NCI-H82 (cell line): ENCODE results near the gene IVNS1ABP.
"Not testable (repeated sequence)": the region's sequence is repeated elsewhere in the genome, so short reads cannot be mapped to it uniquely, and the experiment has no call there.

ENCODE experiments used
- DNase-seq: peaks from one replicate; lab custom pipeline; 2025; lab: John Stamatoyannopoulos, UW

Gene IVNS1ABP

DNA sequence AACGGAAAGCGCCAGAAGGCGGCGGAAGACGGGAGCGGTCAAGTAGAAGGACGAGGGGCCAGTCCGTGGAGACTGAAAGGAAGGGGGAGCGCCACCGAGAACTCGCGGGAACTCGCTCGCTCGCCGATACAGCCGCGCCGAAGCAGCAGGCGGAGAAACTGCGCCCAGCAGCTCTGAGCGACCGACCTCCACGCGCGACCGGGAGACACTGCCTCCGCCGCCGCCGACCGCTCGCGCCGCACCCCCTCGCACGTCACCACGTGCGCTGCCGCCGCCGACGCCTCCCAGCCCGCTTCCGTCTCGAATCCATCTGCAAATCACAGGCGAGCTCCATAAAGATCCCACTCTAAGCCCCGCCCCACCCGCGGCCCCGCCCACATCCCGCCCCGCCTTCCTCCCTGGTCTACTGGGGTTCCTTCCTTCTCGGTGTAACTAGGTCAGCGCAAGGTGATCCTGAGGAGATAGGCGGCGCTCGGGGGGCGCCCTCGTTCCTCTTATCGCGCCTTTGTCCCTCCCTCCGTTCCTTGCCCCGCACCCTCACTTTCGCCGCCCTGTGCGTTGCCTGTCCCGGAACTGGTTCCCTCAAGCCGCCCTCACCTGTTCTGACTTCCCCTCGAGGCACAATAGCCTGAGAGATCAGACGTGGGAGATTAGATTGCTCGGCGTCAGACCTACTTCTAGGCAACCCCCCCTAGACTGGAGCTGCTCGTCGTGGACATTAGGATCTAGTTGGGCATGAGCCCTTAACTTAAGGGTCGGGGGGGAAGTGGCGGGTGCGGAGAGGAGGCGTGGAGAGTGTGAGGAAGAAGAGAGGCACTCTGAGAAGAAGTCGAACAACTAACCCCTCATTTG, at the start of gene IVNS1ABP:
Gene IVNS1ABP (minus strand): TSS at position 210 of the 852 bp plus-strand sequence. CDS start 7,750 bp downstream, outside the sequence.
- DNase-seq, result peak; percentile 99

DNA sequence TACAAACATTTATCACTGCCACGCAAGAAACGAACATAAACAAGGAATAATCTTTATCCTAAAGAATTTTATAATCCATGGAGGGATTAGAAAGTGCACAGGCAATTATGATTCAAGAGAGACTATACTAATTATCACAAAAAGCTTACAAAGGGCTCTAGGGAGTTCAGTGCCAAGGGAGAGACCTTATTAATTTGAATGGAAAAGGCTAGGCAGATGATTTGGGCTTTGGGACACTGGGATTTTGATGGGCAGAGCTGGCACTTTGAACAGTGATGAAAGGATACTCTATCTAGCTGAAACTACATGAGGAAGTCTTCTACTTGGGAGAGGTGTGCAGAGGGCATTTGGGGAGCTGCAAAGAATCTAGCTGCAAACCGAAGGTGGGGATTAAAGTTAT, 48.9 kb upstream of the IVNS1ABP start:
- peak; percentile 52 for DNase-seq

DNA sequence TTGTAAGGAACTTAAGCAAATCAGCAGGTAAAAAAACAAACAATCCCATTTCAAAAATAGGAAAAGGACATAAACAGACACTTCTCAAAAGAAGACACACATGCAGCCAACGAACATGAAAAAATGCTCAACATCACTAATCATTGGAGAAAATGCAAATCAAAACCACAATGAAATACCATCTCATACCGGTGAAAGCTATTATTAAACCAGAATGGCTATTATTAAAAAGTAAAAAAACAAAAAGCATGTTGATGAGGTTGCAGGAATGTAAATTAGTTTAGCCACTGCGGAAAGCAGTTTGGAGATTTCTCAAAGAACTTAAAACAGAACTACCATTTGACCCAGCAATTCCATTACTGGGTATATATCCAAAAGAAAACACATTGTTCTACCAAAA, 47.5 kb upstream of the IVNS1ABP start:
- DNase-seq, result not testable (repeated sequence)

DNA sequence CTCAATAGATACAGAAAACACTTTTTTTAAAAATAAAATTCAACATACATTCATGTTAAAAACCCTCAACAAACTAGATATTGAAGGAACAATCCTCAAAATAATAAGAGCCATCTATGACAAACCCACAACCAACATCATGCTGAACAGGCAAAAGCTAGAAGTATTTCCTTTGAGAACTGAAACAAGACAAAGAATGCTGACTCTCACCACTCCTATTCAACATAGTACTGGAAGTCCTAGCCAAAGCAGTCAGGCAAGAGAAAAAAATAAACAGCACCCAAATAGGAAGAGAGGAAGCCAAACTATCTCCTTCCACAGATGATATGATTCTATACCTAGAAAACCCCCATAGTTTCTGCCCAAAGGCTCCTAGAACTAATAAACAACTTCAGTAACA, 46.2 kb upstream of the IVNS1ABP start:
- DNase-seq, result no peak

DNA sequence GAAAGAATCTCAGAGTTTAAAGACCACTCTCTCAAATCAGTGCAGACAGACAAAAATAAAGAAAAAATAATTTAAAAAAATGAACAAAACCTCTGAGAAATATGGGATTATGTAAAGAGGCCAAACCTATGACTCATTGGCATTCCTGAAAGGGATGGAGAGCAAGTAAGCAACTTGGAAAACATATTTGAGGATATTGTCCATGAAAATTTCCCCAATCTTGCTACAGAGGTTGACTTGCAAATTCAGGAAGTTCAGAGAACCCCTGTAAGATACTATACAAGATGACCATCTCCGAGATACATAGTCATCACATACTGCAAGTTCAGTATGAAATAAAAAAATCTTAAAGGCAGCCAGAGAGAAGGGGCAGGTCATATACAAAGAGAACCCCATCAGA, 43.7 kb upstream of the IVNS1ABP start:
- no peak for DNase-seq

DNA sequence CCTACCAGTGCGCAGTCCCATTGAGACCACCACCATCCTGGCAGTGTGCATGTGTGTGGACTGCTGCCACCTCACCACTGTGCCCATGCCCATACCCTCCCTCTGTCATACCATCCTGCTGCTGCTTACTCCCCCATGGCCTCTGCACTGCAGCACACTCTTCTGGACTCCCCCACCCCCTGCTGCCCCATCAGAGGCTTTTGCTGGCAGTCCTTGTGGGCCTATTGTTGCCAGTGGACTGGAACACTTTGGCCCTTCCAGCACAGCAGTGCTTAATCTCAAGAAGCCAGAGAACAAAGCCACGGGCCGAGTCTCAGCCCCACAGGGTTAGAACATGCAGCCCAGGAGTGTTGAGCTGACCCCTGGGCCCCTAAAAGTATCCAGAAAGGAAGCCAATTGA, 41.9 kb upstream of the IVNS1ABP start:
- no peak for DNase-seq

DNA sequence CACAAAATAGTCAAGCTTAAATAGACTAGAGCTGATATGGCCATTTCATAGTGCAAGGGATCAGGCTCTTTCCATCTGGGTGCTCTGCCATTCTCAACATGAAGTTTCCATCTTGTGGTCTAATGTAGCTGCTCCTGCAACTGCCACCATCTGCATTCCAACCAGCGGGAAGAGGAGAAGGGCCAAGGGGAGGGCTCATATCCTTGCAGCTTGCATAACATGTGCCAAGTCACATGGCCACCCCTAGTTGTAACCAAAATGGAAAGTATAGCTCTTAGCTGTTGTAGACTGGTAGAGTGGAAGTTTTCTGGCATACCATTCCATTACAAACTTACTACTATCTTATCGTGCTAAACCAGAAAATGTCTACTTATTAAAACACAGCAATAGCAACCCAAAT, 38.9 kb upstream of the IVNS1ABP start:
- DNase-seq, result no peak

DNA sequence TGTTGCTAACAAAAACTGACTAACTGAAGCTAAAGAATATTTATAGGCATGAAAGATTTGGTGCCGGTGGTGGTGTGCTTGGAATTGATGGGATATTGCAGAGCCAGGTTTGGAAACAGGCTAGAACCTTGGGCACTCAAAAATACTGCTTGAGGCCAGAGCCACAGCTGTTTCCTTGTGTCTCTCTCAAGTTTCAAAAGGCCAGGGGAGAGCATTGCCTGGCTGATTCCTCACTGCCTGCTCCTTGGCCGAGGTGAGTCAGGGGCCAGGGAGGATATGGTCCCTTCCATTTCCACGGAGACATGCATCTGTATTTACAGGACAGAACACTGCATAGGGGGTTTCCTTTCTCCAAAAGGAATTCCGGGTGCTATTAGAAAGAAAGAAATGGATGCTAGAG, 36.1 kb upstream of the IVNS1ABP start:
- no peak for DNase-seq

DNA sequence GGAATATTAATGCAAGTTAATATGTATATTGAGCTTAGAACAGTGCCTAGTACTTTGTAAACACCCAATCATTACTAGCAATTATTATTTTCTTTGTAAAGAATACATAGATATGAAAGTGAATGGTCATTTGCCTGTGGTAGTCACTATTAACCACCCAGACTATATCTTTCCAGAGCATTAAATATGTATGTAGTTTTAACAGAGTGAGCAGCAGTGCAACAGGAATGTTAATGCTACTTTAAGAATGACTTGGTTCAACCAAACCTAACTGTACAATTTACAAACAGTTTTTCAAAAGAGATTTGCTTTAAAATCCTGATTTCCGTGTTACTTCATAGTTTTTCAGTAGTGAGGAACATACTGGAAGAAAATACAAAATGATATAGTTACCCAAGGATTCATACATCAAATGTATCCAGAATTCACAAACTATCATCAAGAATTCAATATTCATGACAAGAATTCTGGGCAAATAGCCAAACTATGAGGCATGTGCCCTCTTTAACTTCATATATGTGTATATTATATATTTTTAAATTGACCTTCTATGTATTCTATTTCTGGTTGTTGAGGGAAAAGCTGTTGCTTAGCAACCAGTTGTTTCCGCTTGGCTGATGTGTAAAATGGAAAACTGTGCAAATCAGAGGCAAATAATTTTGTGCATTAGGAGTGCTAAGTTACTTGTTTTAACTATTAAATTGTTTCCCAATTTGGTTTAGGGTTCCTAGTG, 34.9 kb upstream of the IVNS1ABP start:
- no peak for DNase-seq

DNA sequence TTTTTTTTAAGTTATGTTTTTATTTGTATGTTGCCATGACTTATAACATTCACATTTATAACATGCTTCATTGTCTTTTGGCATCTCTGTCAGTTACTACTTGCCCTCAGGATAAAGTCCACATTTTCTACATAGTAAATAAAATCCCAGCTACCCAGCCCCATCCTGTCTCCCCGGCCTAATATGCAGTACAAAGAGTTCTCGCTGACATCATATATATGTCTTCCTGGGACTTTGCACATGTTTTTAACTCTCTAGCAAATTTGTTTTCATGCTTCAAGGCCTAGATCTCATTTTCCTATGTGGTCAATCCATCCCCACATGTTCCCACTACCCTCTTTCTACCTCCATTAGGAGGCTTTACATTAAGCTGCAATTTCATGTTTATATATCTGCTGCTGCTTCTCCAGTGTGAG, 33.0 kb upstream of the IVNS1ABP start:
- DNase-seq, result no peak

DNA sequence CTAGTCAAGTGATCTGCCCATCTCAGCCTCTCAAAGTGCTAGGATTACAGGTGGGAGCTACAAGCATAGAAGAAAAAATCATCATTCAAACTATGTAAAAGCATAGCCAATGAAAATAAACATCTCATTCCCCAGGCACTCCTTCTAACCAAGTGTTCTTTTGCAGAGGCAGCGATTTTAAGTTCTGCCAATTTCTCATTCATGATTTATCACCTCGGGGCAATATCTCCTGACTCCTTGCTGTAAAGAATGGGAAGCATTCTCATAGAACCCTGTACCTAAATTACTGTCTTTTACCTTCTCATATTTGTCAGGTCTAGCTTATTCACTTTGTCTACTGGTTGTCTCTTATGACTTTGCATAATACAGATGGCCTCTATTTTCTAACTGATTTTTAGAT, 32.5 kb upstream of the IVNS1ABP start:
- DNase-seq, result no peak

DNA sequence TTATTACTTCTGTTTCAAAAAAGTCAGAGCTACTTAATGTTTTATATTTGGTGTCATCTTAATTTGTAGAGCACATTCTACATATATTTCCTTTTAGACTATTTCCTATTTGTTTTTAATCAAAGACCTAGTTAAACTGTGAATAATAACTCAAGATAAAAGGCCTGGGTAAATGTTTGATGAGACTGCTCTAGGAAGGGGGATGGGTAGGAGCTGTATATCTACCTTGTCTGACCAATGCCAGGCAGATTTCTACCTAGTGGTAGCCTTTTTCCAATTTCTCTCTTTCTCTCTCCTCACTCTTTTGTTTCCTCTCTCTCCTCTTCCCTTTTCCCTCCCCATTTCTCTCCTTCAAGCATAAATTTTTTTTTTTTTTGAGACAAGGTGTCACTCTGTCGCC, 31.9 kb upstream of the IVNS1ABP start:
- no peak for DNase-seq

DNA sequence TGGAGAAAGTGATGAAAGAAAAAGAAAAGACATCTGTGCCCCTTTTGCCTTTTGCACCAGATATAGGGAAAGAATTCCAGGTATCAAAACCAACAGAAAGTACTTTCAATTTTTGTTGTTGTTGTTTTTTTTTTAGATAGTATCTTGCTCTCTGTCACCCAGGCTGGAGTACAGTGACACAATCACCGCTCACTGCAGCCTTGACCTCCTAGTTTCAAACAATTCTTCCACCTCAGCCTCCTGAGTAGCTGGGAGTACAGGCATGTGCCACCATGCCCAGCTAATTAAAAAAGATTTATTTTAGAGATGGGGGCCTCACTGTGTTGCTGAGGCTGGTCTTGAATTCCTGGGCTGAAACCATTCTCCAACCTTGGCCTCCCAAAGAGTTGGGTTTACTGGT, 31.3 kb upstream of the IVNS1ABP start:
- no peak for DNase-seq

DNA sequence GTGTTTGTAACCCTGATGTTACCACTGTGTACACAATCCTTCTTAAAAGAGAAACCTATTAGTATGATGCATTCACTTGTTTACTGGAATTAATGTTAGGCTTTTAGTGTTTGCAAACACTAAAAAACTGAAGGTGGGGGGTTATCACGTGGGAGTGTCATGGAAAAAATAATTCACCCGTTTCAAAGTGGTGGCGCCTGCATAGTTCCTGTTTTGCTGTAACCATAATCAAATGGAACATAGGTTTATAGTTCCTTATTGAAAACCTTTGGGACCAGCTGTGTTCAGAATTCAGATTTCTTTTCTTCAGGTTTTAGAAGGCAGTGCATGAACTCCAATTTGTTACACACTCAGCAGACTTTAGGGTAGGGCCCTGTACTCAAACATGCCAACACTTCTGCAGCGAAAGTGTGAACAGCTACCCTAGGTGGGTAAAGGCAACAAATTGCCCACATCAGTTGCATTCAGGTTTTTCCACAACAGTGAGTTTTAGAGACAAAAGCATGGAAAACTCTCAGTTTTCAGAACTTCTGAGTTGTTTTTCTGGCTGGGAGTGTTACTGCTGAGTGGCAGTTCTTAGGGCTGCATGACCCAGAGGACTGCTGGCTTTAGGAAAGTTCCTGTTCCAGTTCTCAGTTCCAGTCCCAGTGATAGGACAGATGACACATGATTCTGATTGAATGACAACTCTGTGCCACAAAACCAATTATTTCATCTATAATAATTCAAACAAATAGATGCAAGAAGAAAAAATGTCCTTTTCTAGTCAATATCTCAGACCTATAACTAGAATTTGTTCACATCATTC, 29.1 kb upstream of the IVNS1ABP start:
- DNase-seq, result no peak

DNA sequence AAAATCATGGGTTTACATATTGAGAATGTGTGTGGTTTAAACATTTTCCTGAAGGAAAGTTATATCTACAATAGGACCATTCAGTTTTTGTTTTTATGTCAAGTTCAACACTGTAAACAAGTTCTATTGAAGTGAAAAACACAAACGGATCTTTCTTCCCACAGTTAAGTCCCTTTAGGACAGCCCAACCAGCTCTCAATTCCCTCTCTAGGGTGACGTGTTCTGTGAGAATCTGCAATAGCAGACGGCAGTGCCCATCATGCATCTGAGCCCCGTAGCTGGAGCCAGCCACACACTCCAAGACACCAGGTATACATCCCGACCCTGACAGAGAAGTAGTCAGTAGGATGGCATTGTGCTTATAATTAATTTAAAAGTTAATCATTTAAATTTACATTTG, 26.3 kb upstream of the IVNS1ABP start:
- DNase-seq, result no peak

DNA sequence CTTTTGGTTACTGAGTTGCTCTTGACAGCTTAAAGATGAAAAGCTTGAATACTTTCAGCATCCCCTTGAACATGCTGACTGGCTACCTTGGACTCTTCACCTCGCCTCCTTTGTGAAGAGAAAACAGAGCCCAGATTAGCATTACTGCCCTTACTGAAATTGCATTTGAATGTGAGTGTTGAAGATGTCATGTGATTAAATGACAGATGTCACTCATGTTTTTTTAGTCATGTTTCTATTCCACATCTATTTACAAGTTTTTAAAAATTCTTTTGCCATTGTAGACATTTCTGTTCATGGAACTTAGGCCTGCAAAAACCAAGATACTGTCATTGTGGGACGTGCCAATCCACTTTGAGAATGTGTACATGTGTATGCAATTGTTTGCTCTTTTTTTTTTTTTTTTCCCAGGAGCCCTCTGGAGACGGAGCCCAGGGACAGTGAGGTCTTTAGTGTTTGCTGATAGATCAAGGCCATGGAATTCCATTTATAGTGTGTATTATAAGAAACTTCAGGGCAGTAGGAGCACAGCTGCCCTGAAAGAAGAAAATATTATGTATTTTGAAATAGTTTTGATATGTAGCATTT, 25.7 kb upstream of the IVNS1ABP start:
- no peak for DNase-seq

DNA sequence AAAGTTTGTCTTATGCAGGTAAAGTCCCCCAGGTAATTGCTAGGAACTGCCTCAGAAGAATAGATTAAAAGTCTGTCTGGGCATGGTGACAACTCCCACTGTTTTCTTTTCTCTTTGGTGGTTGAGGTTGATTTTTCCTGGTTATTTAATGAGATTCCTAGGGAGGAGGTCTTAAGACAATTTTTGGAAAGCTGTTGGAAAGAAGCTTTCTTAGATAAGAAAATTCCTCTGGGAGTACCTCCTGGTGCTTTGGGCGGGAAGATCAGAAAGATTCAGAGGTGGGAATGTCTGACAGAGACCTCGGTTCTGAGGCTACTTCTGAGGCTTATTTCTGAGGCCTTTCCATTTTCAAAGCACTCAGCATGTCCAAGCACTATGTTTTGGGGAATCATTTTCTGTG, 25.0 kb upstream of the IVNS1ABP start:
- DNase-seq, result no peak

DNA sequence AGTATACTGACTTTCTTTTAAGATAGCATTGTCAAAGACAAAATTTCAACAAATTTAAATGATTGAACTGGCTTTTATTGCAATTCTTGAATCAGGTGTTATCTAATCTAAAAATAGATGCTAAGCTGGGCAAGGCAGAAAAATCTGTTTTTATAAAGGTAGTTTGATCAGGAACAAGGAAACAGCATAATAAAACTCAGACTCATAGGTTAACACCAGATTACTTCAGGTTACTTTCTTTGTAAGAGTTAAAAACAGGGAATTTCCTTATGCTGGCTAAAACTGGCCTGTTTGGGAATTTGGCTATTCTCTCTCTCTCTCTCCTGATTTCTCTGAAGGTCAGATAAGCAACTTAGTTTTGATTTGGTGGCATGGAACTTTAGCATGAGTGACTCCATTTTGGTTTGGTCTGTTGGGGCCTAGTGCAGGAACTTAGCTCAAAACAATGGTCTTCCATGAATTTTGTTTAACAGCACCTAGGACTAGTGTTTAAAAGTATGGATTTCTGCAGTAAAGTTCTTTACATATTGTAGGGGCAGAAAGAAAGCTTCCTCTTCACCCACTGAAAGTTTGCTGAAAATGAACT, 24.2 kb upstream of the IVNS1ABP start:
- no peak for DNase-seq

DNA sequence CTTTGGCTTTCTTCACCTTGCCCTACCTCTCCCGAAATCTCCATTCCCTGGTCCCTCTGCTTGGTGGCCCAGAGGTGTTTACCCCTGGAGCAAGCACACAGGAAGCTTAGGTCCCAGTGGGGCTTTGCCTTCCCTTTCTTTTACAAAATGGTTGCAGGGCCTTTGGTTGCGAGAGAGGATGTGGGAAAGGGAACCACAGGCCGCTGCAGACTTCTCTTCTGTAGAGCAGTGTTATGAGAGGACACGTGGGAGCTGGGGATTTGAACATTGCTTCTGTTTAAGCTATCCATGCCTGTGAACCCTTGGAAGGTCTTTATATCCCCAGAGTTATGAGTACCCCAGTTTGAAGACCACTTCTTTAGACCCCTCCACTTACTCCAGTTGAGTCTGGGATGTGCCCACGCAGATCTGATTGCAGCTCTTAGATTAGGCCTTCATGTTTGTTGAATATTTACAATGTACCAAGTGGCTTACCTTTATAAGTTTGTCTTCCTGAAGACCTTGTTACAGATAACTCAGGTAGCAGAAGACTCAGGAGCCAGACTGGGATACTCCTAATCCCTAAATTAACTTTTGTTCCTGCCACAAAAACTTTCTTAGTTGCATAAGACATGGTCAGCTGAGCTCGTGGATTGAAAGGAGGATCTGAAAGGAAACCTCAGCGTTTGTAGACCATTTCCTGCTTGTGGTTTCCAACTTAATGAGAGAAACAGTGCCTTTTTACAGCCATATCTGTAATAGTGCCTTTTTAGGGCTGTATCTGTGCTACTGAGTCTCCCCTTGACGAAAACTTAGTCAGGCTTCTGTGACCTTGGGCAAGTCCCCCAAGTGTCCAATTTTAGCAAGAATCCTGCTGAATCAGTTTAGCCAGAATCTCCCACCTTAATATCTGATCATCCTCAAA, 21.9 kb upstream of the IVNS1ABP start:
- no peak for DNase-seq

DNA sequence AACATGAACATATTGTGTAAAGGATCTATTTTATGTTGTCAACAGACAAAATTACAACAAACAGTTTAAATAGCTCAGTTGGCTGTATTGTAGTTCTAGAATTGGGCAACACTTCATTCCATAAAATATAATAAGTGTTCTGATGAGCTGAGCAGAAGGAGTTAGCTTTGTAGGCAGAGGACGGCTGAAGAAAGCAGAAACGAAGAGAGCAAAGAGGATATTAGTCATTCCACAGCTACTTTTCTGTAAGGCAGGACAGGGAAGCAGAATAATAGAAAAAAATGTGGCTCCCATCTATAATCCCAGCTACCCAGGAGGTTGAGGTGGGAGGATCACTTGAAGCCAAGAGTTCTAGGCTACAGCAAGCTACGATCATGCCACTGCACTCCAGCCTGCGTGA, 20.2 kb upstream of the IVNS1ABP start:
- DNase-seq, result no peak

DNA sequence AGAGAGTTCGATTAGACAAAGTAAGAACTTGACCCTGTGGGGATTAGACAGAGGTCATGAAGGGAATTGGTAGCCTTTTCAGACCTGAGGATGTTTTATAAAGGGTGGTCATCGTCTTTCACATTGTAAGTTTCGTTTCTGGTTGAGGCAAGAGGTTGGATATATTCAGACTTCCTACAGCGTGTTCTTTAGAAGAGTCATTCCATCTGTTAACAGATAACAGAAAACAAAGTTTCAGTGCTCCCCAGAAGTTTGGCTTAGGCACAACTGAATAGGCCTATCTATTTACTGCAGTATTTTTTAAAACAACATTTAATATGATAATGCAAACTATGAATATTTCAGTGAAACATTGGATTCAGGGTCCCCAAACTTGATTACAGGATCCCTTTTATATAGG, 17.1 kb upstream of the IVNS1ABP start:
- DNase-seq, result no peak
